NCI-H2227 (cell line): ENCODE data around the gene SCN8A.
"Not testable (repeated sequence)": the region's sequence is repeated elsewhere in the genome, so short reads cannot be mapped to it uniquely, and the experiment has no call there.

Experiments used
- DNase-seq: peaks from one replicate; lab custom pipeline; 2025; ENCODE audit not compliant: unreplicated experiment; lab: John Stamatoyannopoulos, UW

SCN8A gene

GRCh38 chr12:51622564-51622963 is 31.5 kb downstream of the SCN8A start:
- no peak for DNase-seq

GRCh38 chr12:51625370-51625769 is 34.3 kb downstream of the SCN8A start:
- DNase-seq: no peak

- no peak for DNase-seq
Measured at GRCh38 chr12:51626115-51626514, 35.1 kb downstream of the SCN8A start.

GRCh38 chr12:51626629-51627028 is 35.6 kb downstream of the SCN8A start:
- no peak for DNase-seq

GRCh38 chr12:51630256-51630880 is 39.3 kb downstream of the SCN8A start:
- no peak for DNase-seq

- DNase-seq: no peak
Measured at GRCh38 chr12:51630986-51631385, 40.0 kb downstream of the SCN8A start.

GRCh38 chr12:51631591-51631990 is 40.6 kb downstream of the SCN8A start:
- DNase-seq: no peak

GRCh38 chr12:51632623-51633022 is 41.6 kb downstream of the SCN8A start:
- DNase-seq: peak; percentile 62

GRCh38 chr12:51635346-51635745 is 44.3 kb downstream of the SCN8A start:
- no peak for DNase-seq

- no peak for DNase-seq
Measured at GRCh38 chr12:51636581-51636980, 45.5 kb downstream of the SCN8A start.

GRCh38 chr12:51636986-51637385 is 46.0 kb downstream of the SCN8A start:
- no peak for DNase-seq

GRCh38 chr12:51639361-51639760 is 48.3 kb downstream of the SCN8A start:
- no peak for DNase-seq

- DNase-seq: no peak
Measured at GRCh38 chr12:51642286-51642685, 51.3 kb downstream of the SCN8A start.

GRCh38 chr12:51643951-51644350 is 52.9 kb downstream of the SCN8A start:
- DNase-seq: no peak

GRCh38 chr12:51644691-51645090 is 53.7 kb downstream of the SCN8A start:
- DNase-seq: not testable (repeated sequence)

- no peak for DNase-seq
Measured at GRCh38 chr12:51645961-51646360, 54.9 kb downstream of the SCN8A start.

- DNase-seq: no peak
Measured at GRCh38 chr12:51647647-51648046, 56.6 kb downstream of the SCN8A start.

GRCh38 chr12:51653431-51653830 is 62.4 kb downstream of the SCN8A start:
- DNase-seq: no peak

GRCh38 chr12:51661199-51661598 is 70.2 kb downstream of the SCN8A start:
- no peak for DNase-seq

- no peak for DNase-seq
Measured at GRCh38 chr12:51661836-51662235, 70.8 kb downstream of the SCN8A start.

GRCh38 chr12:51662728-51663154 is 71.7 kb downstream of the SCN8A start:
- DNase-seq: no peak

GRCh38 chr12:51663390-51663789 is 72.4 kb downstream of the SCN8A start:
- no peak for DNase-seq

GRCh38 chr12:51666696-51667095 is 75.7 kb downstream of the SCN8A start:
- no peak for DNase-seq
